ENCODE data around the gene STN1. TPM values are rescaled to one million over a fixed set of nuclear protein-coding genes. Genes with fewer than 3 reads are reported as not detected.

STN1 gene
- total and polyA plus RNA-seq, 10 of the 15 experiments (the other 5 are each of a cell fraction or from before 2014, with no cell fraction given): 22.2 to 31.8 (median 28.5) TPM

GRCh38 chr10:103847909-103848468, 70.0 kb downstream of the STN1 start:
- ChIA-PET CTCF (interaction anchor here (1.0 to 2.1 kb wide), 3 partner anchors 9 to 135 kb away, joined by 3 to 5 read pairs (median 3); no protein-coding TSS in a partner anchor), POLR2A (interaction anchor here (0.6 to 0.7 kb wide), 3 partner anchors 12 to 397 kb away, joined by 4 to 5 read pairs (median 4); no protein-coding TSS in a partner anchor), SMC1A (ENCODE audit: uncharacterized antibody, unreplicated experiment) (interaction anchor here (0.8 to 1.8 kb wide), 4 partner anchors 10 to 135 kb away, joined by 3 to 4 read pairs (median 3); no protein-coding TSS in a partner anchor), RAD21 (ENCODE audit: unreplicated experiment) (interaction anchor here (0.6 to 1.8 kb wide), 4 partner anchors 11 to 512 kb away, joined by 3 to 8 read pairs (median 4); no protein-coding TSS in a partner anchor)
- intact Hi-C loops (cut with micrococcal nuclease; ENCODE audit: unreplicated experiment): no loop called here
- WGBS (ENCODE audit: insufficient coverage, insufficient replicate concordance, low lambda C conversion rate, missing lambda C conversion rate): 28% methylated on average over 8 of the region's 8 CpGs
- ATAC-seq (peak; percentile 42; the same call in 1 of the 3 replicates), DNase-seq (ENCODE audit: low read depth, low spot score) (no peak), FAIRE-seq (no peak)
- H3K79me2 ChIP-seq (ENCODE audit: control insufficient read depth, insufficient read depth, low read length): no peaks in the 10 kb centered on the region
- H3K9me3 ChIP-seq (replicated peaks; ENCODE audit: control insufficient read depth, insufficient read depth, low read length): no peaks in the 10 kb centered on the region
- TF ChIP-seq MEF2A (IDR thresholded peaks at IDR 0.05; ENCODE audit: insufficient read depth, low read depth, low read length): no peak
- no peak for TF ChIP-seq YY1 (IDR thresholded peaks at IDR 0.05; ENCODE audit: low read depth, low read length)
- peak in 1 of 3 experiments; percentile 20; a peak in 1 of 6 replicates for TF ChIP-seq CTCF (IDR thresholded peaks at IDR 0.05 in 2 of 3, conservative IDR thresholded peaks at IDR 0.05 in 1 of 3; ENCODE audit: control insufficient read depth in 2 of 3, extremely low read depth in 1 of 3, insufficient read depth in 1 of 3, low read depth in 3 of 3, low read length in 3 of 3)
- no peak overlapping the region for H3K27ac ChIP-seq (ENCODE audit: control insufficient read depth, insufficient read depth)
- H3K4me2 ChIP-seq (ENCODE audit: control insufficient read depth, insufficient read depth): no peak overlapping the region
- BruUV-seq (replicated peaks): no TSS peak
- H4K20me1 ChIP-seq (ENCODE audit: control insufficient read depth, insufficient read depth): no peaks in the 10 kb centered on the region
- H3K4me1 ChIP-seq (ENCODE audit: control insufficient read depth, insufficient read depth, low read length): no peaks in the 10 kb centered on the region
- no peak overlapping the region for H2AFZ ChIP-seq (ENCODE audit: control insufficient read depth, low read depth, low read length)
- H3K36me3 ChIP-seq (ENCODE audit: control insufficient read depth in 2 of 2, insufficient read depth in 2 of 2, low read length in 1 of 2): no peaks in the 10 kb centered on the region
- H3K4me3 ChIP-seq: no peak overlapping the region
- H3K9ac ChIP-seq (ENCODE audit: control insufficient read depth, insufficient read depth, low read length): no peak overlapping the region
- in situ Hi-C loops (cut with MboI): no loop called here
- peaks cover 0 to 7% of the 10 kb centered on the region in 2 experiments; a peak in 1 of 4 replicates for H3K27me3 ChIP-seq (replicated peaks in 1 of 2; ENCODE audit: control insufficient read depth in 2 of 2, insufficient read depth in 2 of 2, low read length in 1 of 2)

All from GM12878 (cell line).